GM19240 (cell line): ENCODE results near the gene LRRC63.
"Not testable (repeated sequence)": the region's sequence is repeated elsewhere in the genome, so short reads cannot be mapped to it uniquely, and the experiment has no call there.

ENCODE experiments used
- DNase-seq: peaks from one replicate; pipeline ENCODE4 v3.0.0; 2011; ENCODE audit warnings: low spot score; ENCODE audit not compliant: insufficient read length

LRRC63 gene

GRCh38 chr13:46211483-46212351 is at the start of gene LRRC63:
Gene LRRC63, plus strand, starts transcription at chr13:46211928. Its CDS starts 1,107 bp downstream, at chr13:46213035.
- peak; percentile 45 for DNase-seq

GRCh38 chr13:46162741-46163140 is 49.0 kb upstream of the LRRC63 start:
- not testable (repeated sequence) for DNase-seq

DNA sequence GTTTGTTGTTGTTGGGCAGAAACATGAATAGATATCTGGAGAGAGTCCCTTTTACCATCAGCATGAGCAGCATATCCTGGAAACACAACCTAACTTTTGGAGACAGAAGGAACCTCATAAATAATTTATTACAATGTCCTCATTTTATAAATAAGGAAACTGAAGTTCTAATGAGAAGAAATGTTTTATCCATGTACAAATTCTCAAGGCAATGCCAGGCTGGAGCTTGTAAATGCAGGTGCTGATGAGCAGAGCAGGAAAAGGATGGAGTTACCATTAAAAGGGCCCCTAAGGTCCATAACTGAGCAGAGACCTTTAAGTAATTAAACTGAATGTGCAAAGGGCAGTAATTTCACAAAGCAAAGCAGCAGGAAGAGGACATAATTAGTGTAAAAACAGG is 47.1 kb upstream of the LRRC63 start:
- no peak for DNase-seq

GRCh38 chr13:46165485-46166223 is 46.1 kb upstream of the LRRC63 start:
- peak; percentile 22 for DNase-seq

- DNase-seq = no peak
Observed at GRCh38 chr13:46166224-46166584, 45.5 kb upstream of the LRRC63 start.

GRCh38 chr13:46166947-46167610 is 44.6 kb upstream of the LRRC63 start:
- DNase-seq = no peak

- DNase-seq = no peak
Observed at GRCh38 chr13:46168341-46168740, 43.4 kb upstream of the LRRC63 start.

DNA sequence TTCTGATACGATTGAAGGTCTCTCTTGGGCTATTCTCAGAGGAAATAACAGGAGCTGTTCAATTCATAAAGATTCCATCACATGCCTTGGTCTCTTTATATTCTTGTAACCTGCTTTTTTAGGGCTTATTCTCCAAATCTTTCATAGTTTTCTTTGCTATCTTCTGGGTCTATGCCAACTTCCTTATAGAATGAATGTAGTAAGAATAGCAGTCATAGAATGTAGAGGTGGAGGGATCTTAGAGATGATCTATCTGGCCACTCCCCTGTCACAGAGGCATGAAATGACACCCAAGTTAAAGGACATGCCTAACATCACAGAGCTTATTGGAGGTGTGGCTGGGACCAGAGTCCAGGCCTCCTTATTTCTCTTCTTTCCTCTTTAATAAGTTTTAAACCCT is 42.9 kb upstream of the LRRC63 start:
- no peak for DNase-seq

DNA sequence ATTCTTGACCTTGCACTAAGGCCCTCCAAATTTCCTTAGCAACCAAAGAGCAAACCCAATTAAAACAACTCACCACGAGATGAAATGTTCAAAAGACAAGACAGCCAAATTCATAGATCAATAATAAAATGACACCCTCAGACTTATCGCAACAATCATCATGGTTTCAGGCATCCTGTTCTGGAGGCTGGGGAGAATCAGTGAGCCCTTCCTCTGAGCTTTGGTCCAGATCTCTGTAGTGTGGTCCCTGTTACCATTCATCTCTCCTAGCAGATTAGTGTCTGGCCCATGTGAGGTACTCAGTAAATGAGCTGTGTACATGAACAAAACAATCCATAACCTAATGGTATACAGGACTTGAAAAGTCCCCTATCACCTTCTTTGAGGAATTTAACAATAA is 42.0 kb upstream of the LRRC63 start:
- no peak for DNase-seq

DNA sequence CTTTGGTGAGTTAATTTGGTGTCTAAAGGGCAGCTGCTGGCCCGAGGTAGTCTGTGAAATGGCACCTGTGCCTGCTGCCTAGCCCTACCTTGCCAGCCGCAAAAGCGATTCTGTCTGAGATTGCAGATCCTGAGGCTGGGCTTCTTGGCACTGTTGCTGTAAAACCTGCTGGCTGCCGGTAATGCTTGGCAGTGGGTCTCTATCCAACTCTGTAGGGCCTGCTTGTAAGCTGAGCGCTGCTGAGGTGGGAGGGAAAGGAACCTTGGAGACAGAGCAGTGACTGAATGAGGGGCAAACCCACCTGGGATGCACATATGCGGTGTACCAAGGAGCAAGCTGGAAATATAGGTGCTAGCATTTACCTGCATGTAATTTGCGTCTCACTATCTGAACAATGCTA is 41.5 kb upstream of the LRRC63 start:
- no peak for DNase-seq

GRCh38 chr13:46170687-46171086 is 41.0 kb upstream of the LRRC63 start:
- DNase-seq = no peak

GRCh38 chr13:46171217-46171616 is 40.5 kb upstream of the LRRC63 start:
- no peak for DNase-seq

DNA sequence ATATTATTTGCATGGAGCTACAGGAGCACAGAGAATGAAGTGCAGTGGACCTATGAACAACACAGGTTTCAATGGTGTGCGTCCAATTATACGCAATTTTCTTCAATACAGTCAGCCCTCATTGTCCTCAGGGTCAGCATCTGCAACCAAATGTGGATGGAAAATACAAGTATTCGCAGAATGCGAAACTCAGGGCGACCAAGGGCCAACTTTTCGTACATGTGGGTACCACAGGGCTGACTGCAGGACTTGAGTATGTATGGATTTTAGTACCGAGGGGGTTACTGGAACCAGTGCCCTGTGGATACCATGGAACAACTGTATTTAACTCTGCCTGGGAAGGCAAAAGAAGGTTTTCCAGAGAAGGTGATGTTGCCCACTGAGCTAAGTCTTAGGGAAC is 40.0 kb upstream of the LRRC63 start:
- no peak for DNase-seq

DNA sequence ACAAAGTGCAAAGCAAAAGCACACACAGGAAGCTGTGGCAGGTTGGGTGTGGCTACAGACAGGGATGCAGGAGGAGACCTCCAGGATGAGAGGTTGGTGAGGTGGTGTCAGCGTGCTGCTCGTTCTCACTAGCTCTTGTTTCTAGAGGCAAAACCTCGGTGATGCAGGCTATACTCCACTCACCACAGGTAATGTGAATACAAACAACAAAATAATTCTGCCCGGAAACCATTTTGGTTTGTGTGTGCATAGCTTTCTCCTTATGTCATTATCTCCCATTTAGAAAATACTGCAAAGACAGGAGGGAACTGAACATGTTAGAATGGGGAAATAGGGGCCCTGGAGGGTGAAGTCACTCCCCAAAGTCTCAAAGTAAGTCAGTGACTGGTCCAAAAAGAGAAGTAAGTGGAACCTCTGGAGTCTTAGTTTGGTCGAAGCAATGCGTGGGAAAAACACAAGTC is 39.2 kb upstream of the LRRC63 start:
- DNase-seq = no peak

DNA sequence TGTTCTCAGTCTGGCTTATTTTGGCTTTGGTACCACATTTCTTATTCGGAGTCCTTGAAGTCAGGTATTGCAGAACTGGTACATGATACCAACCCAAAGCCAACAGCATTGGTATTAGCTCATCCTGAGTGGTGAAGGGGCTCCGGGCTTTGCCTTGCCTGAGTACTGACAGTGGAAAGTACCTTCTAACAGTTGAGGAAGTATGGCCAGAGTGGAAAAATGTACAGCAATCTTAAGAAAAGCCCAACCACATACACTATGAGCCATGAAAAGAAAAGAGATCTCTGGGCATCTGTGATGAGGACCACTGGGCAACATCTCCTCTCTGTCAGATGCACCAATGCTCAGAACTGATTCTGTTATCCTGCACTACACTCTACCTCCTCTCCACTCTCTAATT is 38.1 kb upstream of the LRRC63 start:
- DNase-seq = no peak

GRCh38 chr13:46176756-46177155 is 35.0 kb upstream of the LRRC63 start:
- no peak for DNase-seq

DNA sequence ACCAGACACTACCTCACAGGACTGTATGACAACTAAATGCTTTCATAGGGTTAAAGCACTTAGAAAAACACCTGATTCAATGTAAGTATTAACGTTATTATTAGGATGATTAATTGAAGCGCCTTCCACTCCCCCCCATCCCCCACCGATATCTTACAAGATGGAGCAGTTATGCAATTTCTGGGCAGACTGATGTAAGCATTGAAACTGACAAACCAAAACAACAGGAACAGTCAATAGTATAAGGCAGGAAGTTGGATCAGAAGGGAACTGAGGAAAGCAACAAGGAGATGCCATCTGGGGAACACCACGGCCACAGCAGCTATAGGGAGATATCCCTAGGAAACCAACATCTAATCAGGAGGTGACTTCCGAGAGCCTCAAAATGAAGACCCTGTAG is 33.6 kb upstream of the LRRC63 start:
- DNase-seq = no peak

GRCh38 chr13:46178821-46179220 is 32.9 kb upstream of the LRRC63 start:
- DNase-seq = no peak

- DNase-seq = no peak
Observed at GRCh38 chr13:46179491-46179908, 32.2 kb upstream of the LRRC63 start.

- DNase-seq = no peak
Observed at GRCh38 chr13:46179969-46180763, 31.6 kb upstream of the LRRC63 start.

DNA sequence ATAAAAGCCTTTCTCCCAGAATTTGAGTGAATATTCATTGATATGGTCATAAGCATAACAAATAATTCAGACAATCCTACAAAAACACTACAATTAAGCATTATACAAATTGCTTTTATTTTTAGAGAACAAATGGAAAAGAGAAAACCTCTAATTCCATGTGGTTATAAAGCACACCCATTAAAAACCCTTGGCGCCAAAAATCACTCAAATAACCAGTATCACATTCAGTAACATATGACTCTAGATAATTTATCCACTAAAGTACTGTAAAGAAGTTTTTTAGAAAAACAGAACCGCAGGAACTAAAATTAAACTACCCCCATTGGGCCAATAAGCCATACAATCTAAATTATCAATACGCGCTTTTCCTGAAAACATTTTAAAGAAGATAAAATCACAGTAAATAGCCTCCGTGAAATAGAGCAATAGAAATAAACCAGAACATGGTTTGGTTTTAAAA is 30.3 kb upstream of the LRRC63 start:
- DNase-seq = no peak
